KMS-11 (cell line): ENCODE results near the gene MAST3.

Source experiments
- H2AFZ ChIP-seq: fragments of 200-600 bp; sonication (generic); 2 replicates; pipeline ENCODE4 v1.6.1; 2016; ENCODE audit warnings: antibody characterized with exemption, mixed run types, low read depth
- H3K27ac ChIP-seq: fragments of 200-600 bp; sonication (generic); 2 replicates; pipeline ENCODE4 v1.6.1; 2016; ENCODE audit warnings: mild to moderate bottlenecking, mixed run types
- H3K27me3 ChIP-seq: fragments of 200-600 bp; sonication (generic); 2 replicates; pipeline ENCODE4 v1.6.1; 2017; ENCODE audit warnings: mild to moderate bottlenecking, low read depth, mixed run types, moderate library complexity; ENCODE audit not compliant: insufficient read depth
- H3K36me3 ChIP-seq: fragments of 200-600 bp; sonication (generic); 2 replicates; pipeline ENCODE4 v1.6.1; 2017; ENCODE audit warnings: mild to moderate bottlenecking, mixed run types; ENCODE audit not compliant: insufficient read depth
- H3K4me1 ChIP-seq: fragments of 200-600 bp; sonication (generic); 2 replicates; pipeline ENCODE4 v1.6.1; 2016; ENCODE audit warnings: mild to moderate bottlenecking, low read depth, mixed run types; ENCODE audit not compliant: poor library complexity, severe bottlenecking
- H3K4me2 ChIP-seq: fragments of 200-600 bp; sonication (generic); 2 replicates; pipeline ENCODE4 v1.7.0; 2016; ENCODE audit warnings: mild to moderate bottlenecking, mixed run types
- H3K4me3 ChIP-seq: fragments of 200-600 bp; sonication (generic); IDR thresholded peaks from 2 replicates; pipeline ENCODE4 v1.6.1; 2017; ENCODE audit warnings: low read depth, low read length, mixed read lengths; ENCODE audit not compliant: insufficient read depth
- H3K79me2 ChIP-seq: fragments of 200-600 bp; sonication (generic); 2 replicates; pipeline ENCODE4 v1.6.1; 2016; ENCODE audit warnings: low read depth, mixed run types; ENCODE audit not compliant: insufficient read depth
- H3K9ac ChIP-seq: fragments of 200-600 bp; sonication (generic); 2 replicates; pipeline ENCODE4 v1.6.1; 2016; ENCODE audit warnings: mild to moderate bottlenecking, mixed run types
- H4K20me1 ChIP-seq: fragments of 200-600 bp; sonication (generic); 2 replicates; pipeline ENCODE4 v1.6.1; 2016; ENCODE audit warnings: mild to moderate bottlenecking, mixed run types; ENCODE audit not compliant: insufficient read depth
- TF ChIP-seq, protein P1 (sequence below): fragments of 200-600 bp; sonication (generic); conservative IDR thresholded peaks from 2 replicates; pipeline ENCODE4 v1.6.1; 2017; ENCODE audit warnings: low read depth, mild to moderate bottlenecking, antibody characterized with exemption, low read length, moderate library complexity, mixed read lengths

Gene MAST3

DNA sequence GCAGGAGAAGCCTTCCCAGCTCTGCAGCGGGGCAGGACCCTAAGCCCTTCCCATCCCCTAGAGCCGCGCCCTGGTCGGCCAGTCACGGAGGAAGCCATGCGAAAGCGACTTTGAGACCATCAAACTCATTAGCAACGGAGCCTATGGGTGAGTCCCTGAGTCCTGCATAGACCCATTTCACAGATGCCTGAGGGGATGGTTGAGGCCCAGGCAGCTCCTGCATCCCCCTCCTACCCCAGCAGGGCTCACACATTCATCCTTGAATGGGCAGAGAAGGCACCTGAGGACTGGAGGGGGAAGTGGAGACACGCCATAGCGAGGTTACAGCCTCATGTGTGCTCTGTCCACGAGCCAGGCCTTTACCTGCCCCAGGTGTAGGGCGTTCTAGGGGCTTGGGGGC, 31.2 kb downstream of the MAST3 start:
- Histone ChIP-seq H3K27me3 (no peaks in the 10 kb centered on the region), H3K79me2 (no peaks in the 10 kb centered on the region), H3K9ac (no peak overlapping the region), H3K36me3 (no peaks in the 10 kb centered on the region), H3K27ac (no peak overlapping the region), H3K4me1 (peaks cover 15% of the 10 kb centered on the region), H2AFZ (no peak overlapping the region), H4K20me1 (no peaks in the 10 kb centered on the region), H3K4me2 (no peak overlapping the region), H3K4me3 (no peak overlapping the region)
- TF ChIP-seq, protein P1, sequence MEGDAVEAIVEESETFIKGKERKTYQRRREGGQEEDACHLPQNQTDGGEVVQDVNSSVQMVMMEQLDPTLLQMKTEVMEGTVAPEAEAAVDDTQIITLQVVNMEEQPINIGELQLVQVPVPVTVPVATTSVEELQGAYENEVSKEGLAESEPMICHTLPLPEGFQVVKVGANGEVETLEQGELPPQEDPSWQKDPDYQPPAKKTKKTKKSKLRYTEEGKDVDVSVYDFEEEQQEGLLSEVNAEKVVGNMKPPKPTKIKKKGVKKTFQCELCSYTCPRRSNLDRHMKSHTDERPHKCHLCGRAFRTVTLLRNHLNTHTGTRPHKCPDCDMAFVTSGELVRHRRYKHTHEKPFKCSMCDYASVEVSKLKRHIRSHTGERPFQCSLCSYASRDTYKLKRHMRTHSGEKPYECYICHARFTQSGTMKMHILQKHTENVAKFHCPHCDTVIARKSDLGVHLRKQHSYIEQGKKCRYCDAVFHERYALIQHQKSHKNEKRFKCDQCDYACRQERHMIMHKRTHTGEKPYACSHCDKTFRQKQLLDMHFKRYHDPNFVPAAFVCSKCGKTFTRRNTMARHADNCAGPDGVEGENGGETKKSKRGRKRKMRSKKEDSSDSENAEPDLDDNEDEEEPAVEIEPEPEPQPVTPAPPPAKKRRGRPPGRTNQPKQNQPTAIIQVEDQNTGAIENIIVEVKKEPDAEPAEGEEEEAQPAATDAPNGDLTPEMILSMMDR, result no peak

DNA sequence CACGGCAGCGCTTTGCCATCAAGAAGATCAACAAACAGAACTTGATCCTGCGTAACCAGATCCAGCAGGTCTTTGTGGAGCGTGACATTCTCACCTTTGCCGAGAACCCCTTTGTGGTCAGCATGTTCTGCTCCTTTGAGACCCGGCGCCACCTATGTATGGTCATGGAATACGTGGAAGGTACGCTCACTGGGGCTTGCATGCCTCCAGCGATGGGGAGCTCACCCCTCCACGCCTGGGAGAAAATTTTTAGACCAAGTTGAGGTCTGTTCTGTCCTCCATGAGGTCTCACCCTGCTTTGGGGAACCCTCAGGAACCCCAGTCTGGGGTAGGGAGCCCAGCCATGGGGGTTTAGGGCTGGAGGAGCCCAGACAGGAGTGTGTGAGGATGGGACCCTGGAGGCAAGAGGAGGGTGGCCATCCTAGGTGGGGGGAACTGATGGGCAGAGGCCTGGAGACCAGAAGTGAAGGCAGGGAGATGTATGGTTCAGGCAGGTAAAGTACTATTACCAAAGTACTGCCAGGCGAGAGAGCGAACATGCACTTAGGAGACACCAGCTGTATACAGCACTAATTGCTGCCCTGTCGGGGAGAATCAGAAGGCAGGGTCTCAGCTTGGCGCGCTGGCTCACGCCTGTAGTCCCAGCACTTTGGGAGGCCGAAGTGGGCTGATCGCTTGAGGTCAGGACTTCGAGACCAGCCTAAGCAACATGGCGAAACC, 33.1 kb downstream of the MAST3 start:
- TF ChIP-seq, protein P1, result no peak
- no peaks in the 10 kb centered on the region for H3K27me3 ChIP-seq
- no peak overlapping the region for H3K9ac ChIP-seq
- peaks cover 15% of the 10 kb centered on the region for H3K4me1 ChIP-seq
- no peaks in the 10 kb centered on the region for H4K20me1 ChIP-seq
- H3K27ac ChIP-seq, result no peak overlapping the region
- H3K4me3 ChIP-seq, result no peak overlapping the region
- H2AFZ ChIP-seq, result no peak overlapping the region
- no peaks in the 10 kb centered on the region for H3K79me2 ChIP-seq
- H3K36me3 ChIP-seq, result no peaks in the 10 kb centered on the region
- H3K4me2 ChIP-seq, result no peak overlapping the region

DNA sequence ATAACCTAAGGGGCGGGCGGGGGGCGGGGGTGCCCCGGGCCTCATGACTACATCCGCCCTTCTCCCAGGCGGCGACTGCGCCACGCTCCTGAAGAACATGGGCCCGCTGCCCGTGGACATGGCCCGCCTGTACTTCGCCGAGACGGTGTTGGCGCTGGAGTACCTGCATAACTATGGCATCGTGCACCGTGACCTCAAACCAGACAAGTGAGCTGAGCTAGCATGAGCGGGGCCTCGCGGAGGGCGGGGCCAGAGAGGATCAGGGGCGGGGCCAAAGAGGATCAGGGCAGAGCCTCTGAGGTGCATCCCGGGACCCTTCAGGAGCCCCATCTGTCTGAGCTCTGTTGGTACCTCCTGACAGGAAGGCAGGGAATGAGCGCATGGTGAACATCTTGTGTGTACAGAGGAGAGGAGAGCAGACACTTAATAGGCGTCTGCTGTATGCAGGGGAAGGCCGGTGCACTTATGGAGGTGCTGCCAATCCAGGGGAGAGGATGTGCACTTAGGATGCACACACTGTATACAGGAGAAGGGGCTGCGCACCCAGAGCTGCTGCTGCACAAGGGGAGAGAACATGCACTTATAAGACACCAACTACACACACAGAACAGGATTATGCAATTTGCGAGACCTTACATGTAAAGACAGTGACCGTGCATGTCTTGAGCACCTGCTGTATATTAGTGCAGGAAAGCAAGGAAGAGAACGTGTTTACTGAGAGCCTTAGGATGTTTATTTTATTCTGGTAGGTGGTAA, 34.4 kb downstream of the MAST3 start:
- Histone ChIP-seq H2AFZ (no peak overlapping the region), H3K27me3 (no peaks in the 10 kb centered on the region), H3K27ac (no peak overlapping the region), H3K9ac (no peak overlapping the region), H3K79me2 (no peaks in the 10 kb centered on the region), H3K4me1 (peaks cover 15% of the 10 kb centered on the region), H3K4me2 (no peak overlapping the region), H4K20me1 (no peaks in the 10 kb centered on the region), H3K36me3 (no peaks in the 10 kb centered on the region), H3K4me3 (no peak overlapping the region)
- TF ChIP-seq, protein P1, result no peak

DNA sequence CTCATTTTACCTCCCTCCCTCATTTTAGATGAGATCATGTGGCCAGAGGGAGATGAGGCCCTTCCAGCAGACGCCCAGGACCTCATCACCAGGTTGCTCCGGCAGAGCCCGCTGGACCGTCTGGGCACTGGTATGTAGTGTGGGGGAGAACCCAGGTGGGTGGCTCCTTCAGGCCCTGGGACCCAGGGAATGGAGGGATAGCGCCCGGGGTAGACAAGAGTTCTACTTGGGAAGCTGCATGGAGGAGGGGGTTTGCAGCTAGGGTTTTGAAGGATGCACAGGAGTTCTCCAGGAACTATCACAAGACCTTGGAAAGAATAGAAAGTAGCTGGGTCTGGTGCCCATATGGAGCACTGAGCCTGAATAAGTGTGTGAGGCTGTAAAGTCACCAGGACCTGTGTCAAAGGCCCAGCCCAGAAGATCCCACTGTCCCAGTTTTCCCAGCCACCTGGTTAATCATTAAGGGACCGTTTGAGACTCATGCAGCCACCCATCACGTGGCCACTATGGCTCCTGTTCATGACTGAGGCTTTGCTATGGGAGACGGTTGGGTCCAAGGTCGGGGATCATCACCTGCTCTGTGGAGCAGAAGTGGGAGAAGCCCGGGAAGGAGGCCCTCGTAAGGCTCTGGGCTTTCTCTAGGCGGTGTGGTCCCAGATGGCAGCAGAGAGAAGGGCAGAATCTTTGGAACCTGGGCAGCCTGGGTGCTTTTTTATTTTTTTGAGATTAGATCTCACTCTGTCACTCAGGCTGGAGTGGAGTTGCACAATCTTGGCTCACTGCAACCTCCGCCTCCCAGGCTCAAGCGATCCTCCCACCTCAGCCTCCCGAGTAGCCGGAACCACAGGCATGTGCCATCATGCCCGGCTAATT, 38.4 kb downstream of the MAST3 start:
- H2AFZ ChIP-seq, result no peak overlapping the region
- no peaks in the 10 kb centered on the region for H3K4me1 ChIP-seq
- H3K79me2 ChIP-seq, result no peaks in the 10 kb centered on the region
- no peaks in the 10 kb centered on the region for H3K36me3 ChIP-seq
- TF ChIP-seq, protein P1, result no peak
- no peak overlapping the region for H3K4me3 ChIP-seq
- no peak overlapping the region for H3K4me2 ChIP-seq
- no peak overlapping the region for H3K9ac ChIP-seq
- H3K27ac ChIP-seq, result no peak overlapping the region
- no peaks in the 10 kb centered on the region for H3K27me3 ChIP-seq
- no peaks in the 10 kb centered on the region for H4K20me1 ChIP-seq
